ENCODE measurements around the gene GNG7.
"Not testable (repeated sequence)": the region's sequence is repeated elsewhere in the genome, so short reads cannot be mapped to it uniquely, and the experiment has no call there.

The GNG7 gene

DNA sequence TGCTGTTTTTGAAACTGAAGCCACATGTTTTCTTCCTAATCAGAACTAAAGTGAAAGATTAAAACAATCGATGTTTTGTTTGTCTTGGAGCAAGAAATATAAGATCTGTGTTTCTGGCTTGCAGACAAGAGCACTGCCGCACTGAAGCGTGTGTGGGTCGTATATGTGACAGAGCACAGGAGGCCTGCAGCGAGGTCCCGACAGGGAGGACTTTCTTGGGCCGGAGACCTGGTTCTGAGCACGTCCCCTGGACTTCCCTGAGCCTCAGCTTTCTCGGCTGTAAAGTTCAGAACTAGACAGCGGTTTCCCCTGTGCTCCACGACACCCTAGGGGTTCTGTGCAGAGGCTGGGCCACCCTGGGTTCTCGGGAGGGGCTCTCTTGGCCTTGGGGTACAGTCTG, 166.0 kb downstream of the GNG7 start:
- Histone ChIP-seq H3K4me3 (no peak overlapping the region), H3K27ac (peak overlapping the region; percentile 20 to 24)
- TF ChIP-seq, protein P1, sequence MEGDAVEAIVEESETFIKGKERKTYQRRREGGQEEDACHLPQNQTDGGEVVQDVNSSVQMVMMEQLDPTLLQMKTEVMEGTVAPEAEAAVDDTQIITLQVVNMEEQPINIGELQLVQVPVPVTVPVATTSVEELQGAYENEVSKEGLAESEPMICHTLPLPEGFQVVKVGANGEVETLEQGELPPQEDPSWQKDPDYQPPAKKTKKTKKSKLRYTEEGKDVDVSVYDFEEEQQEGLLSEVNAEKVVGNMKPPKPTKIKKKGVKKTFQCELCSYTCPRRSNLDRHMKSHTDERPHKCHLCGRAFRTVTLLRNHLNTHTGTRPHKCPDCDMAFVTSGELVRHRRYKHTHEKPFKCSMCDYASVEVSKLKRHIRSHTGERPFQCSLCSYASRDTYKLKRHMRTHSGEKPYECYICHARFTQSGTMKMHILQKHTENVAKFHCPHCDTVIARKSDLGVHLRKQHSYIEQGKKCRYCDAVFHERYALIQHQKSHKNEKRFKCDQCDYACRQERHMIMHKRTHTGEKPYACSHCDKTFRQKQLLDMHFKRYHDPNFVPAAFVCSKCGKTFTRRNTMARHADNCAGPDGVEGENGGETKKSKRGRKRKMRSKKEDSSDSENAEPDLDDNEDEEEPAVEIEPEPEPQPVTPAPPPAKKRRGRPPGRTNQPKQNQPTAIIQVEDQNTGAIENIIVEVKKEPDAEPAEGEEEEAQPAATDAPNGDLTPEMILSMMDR (IDR thresholded peaks at IDR 0.05): no peak
- DNase-seq (ENCODE audit: low spot score): no peak

DNA sequence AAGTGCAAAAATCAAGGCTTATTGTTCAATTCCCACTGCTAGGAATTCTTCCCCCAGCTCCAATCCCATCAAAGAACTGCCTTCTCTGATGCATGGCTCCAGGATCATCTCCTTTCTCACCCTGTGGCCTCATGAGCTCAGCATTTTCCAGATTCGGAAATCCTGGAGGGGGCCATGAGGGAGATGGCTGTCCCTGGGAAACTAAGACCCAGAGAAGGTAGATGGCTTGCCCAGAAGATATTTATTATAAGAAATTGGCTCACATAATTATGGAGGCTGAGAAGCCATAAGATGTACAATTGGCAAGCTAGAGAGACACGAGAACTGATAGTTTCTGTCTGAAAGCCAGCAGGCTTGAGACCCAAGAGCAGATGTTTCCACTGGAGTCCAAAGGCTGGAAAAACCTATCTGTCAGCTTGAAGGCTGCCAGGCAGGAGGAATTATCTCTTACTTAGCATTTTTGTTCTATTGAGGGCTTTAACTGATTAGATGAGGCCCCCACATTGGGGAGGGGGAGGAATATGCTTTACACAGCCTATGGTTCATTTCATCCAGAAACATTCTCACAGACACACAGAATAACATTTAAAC, 168.0 kb downstream of the GNG7 start:
- Histone ChIP-seq H3K4me3 (no peak overlapping the region), H3K27ac (no peak overlapping the region)
- TF ChIP-seq, protein P1 (IDR thresholded peaks at IDR 0.05): no peak
- no peak for DNase-seq (ENCODE audit: low spot score)

DNA sequence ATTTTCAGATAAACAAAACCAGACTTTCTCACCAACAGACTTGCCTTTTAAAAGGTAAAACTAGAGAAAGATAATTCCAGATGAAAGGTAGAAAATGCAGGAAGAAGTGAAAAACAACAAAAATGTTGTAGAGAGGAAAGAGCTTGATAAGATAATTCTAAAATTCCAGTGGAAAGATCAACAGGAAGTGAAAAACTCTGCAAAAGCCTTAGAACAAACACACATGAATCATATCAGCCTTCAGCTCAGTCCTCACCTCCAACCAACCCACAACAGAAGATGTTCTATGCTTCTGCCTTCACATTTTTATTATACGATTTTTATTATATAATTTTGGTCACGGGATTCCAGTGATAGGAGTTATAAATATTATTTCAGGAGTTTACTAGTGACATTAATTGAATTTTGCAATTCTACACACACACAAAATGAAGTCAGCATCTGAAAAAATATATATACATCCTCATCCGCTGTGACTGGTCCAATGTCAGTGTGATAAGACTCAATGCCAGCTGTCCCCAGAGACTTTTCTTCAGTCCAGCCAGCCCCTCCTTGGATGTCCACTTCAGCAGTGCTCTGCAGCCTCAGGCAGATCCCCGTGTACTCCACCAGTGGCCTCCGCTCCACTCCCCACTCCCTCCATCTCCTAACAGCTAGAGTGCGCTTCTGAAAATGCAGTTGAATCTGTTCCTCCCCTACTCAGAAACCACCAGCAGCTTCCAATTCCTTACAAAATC, 168.6 kb downstream of the GNG7 start:
- TF ChIP-seq, protein P1 (IDR thresholded peaks at IDR 0.05): no peak
- DNase-seq (ENCODE audit: low spot score): no peak
- Histone ChIP-seq H3K4me3 (no peak overlapping the region), H3K27ac (peak overlapping the region in 1 of 2 donors; percentile 27)

DNA sequence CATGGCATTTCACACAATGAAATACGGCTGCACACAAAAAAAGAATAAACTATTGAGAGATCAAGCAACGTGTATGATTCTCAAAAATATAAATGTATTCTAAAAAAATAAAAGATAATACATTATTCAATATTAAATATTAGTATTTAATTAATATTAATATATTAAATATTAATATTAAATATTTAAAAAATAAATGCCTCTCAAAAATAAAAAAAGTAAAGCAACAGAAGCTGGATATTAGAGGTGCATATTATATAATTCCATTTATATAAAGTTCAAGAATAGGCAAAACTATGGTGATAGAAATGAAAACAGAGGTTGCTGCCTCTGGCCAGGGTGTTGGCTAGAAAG, 169.4 kb downstream of the GNG7 start:
- no peak for DNase-seq (ENCODE audit: low spot score)
- Histone ChIP-seq H3K27ac (peak overlapping the region; percentile 27 to 53), H3K4me3 (no peak overlapping the region)
- TF ChIP-seq, protein P1 (IDR thresholded peaks at IDR 0.05): no peak

DNA sequence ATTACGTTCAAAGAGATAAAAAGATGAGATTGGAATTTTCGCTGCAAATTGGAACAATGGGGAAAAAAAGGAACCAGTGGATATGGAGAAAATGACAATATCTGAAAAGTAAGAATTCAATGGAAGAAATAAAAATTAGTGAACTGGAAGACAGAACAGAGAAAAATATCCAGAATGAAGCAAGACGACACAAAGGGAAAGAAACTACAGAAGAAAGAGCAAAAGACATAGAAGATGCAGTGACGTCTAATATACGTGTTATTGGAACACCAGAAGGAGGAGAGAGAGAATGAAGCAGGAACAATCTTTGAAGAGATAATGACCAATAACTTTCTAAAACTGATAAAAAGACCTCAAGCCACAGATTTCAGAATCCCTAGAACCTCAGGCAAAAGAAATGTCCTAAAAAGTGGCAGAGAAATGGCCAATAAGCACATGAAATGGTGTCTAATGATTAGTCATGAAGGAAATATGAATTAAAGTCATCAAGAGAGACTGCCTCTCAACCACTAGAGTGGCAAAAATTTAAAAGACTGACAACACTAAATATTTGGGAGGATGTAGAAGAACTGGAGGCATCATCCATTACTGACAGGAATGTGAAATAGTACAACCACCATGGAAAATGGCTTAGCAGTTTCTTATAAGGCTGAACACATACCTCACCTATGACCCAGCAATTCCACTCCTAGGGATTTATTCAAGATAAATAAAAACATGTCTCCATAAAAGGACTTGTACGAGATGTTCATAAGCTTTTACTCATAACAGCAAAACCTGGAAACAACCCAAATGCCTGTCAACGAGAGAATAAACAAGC, 170.0 kb downstream of the GNG7 start:
- Histone ChIP-seq H3K27ac (peak overlapping the region; percentile 48 to 72), H3K4me3 (no peak overlapping the region)
- TF ChIP-seq, protein P1 (IDR thresholded peaks at IDR 0.05): no peak
- no peak for DNase-seq (ENCODE audit: low spot score)

DNA sequence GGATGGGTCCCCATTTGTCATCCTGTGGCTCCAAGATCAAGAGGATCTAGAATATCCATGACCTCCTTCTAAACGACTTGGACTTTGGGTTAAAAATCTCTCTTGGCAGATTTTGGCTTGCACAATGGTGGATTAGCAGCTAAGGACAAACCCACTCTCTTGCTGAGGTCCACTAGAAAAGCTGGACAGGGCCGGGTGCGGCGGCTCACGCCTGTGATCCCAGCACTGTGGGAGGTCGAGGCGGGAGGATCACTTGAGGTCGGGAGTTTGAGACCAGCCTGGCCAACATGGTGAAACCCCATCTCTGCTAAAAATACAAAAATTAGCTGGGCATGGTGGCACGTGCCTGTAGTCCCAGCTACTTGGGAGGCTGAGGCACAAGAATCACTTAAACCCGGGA, 172.6 kb downstream of the GNG7 start:
- not testable (repeated sequence) for DNase-seq (ENCODE audit: low spot score); H3K4me3 ChIP-seq; H3K27ac ChIP-seq

DNA sequence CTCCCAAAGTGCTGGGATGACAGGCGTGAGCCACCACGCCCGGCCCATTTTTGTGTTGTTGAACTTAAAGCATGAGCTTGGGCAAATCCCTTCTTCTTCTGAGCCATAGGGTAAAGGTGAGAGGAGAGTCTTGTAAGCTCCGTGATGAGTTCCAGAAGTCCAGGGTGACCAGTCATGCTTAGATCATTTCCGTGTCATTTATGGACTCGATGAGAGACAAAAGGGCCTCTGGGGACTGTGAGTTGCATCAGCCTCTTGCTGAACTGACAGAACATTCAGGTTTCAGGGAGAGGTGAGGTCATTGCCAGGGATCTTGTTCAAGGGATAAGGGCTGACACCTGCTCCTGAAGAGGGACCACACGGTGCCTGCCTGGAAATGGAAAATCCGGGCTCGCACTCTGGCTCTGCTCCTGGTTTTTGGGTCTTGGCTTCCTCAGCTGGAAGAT, 173.0 kb downstream of the GNG7 start:
- DNase-seq (ENCODE audit: low spot score): no peak
- no peak overlapping the region for H3K4me3 ChIP-seq
- TF ChIP-seq, protein P1 (IDR thresholded peaks at IDR 0.05): no peak
- H3K27ac ChIP-seq: no peak overlapping the region

Measured in coronary artery (tissue), 2 donors.